ENCODE results near the gene HBG1.

DNA sequence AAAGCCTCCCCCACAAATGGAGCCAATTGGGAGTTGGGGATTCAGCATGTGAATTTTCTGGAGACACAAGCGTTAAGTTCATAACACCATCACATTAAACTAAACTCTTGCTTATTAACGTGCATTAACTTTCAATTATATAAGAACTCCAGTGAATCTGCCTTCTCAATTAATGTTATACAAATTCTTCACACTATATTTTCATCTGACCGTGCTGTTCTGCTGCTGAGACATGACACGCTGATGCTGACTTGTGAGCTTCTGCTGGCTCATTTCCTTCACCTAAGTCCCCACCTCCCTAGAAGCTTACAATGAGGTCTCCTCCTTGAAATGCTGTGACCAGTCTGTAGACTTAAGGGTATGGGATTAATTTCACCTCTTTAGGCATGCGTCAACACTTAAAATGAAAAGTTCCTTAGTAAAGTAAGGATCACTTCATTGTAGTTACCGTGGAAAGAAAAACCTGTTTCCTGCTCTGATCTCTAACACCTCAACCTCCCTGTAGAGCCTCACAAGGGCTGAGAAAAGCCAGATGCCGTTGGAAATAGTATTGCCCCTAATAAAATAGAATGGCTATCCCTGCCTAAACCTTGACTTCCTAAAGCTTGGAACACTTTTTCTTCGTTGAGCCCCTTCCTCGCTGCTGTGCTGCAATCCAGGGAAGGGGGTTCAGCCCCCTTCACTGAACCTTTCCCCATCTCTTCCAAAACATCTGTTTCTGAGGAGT, 2.7 kb upstream of the HBG1 start:
- TF ChIP-seq RARB (CRISPR knock-in tag; IDR thresholded peaks at IDR 0.05) (no peak), ISL1 (CRISPR knock-in tag; IDR thresholded peaks at IDR 0.05) (no peak), ZFP30 (CRISPR knock-in tag; IDR thresholded peaks at IDR 0.05) (no peak), ZFP3 (CRISPR knock-in tag; IDR thresholded peaks at IDR 0.05) (no peak), CSDC2 (CRISPR knock-in tag; IDR thresholded peaks at IDR 0.05) (no peak), ZC3H10 (CRISPR knock-in tag; IDR thresholded peaks at IDR 0.05) (no peak), ARNTL (CRISPR knock-in tag; IDR thresholded peaks at IDR 0.05; ENCODE audit: borderline replicate concordance, low read depth) (no peak), ZNF565 (CRISPR knock-in tag; conservative IDR thresholded peaks at IDR 0.05; ENCODE audit: low read depth) (no peak), ZNF70 (CRISPR knock-in tag; IDR thresholded peaks at IDR 0.05) (no peak)
- TF ChIP-seq, protein P1, sequence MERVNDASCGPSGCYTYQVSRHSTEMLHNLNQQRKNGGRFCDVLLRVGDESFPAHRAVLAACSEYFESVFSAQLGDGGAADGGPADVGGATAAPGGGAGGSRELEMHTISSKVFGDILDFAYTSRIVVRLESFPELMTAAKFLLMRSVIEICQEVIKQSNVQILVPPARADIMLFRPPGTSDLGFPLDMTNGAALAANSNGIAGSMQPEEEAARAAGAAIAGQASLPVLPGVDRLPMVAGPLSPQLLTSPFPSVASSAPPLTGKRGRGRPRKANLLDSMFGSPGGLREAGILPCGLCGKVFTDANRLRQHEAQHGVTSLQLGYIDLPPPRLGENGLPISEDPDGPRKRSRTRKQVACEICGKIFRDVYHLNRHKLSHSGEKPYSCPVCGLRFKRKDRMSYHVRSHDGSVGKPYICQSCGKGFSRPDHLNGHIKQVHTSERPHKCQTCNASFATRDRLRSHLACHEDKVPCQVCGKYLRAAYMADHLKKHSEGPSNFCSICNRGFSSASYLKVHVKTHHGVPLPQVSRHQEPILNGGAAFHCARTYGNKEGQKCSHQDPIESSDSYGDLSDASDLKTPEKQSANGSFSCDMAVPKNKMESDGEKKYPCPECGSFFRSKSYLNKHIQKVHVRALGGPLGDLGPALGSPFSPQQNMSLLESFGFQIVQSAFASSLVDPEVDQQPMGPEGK (CRISPR knock-in tag; IDR thresholded peaks at IDR 0.05; ENCODE audit: borderline replicate concordance), result no peak
- TF ChIP-seq, protein P2, sequence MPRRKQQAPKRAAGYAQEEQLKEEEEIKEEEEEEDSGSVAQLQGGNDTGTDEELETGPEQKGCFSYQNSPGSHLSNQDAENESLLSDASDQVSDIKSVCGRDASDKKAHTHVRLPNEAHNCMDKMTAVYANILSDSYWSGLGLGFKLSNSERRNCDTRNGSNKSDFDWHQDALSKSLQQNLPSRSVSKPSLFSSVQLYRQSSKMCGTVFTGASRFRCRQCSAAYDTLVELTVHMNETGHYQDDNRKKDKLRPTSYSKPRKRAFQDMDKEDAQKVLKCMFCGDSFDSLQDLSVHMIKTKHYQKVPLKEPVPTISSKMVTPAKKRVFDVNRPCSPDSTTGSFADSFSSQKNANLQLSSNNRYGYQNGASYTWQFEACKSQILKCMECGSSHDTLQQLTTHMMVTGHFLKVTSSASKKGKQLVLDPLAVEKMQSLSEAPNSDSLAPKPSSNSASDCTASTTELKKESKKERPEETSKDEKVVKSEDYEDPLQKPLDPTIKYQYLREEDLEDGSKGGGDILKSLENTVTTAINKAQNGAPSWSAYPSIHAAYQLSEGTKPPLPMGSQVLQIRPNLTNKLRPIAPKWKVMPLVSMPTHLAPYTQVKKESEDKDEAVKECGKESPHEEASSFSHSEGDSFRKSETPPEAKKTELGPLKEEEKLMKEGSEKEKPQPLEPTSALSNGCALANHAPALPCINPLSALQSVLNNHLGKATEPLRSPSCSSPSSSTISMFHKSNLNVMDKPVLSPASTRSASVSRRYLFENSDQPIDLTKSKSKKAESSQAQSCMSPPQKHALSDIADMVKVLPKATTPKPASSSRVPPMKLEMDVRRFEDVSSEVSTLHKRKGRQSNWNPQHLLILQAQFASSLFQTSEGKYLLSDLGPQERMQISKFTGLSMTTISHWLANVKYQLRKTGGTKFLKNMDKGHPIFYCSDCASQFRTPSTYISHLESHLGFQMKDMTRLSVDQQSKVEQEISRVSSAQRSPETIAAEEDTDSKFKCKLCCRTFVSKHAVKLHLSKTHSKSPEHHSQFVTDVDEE (CRISPR knock-in tag; IDR thresholded peaks at IDR 0.05), result no peak
- TF ChIP-seq, protein P3, sequence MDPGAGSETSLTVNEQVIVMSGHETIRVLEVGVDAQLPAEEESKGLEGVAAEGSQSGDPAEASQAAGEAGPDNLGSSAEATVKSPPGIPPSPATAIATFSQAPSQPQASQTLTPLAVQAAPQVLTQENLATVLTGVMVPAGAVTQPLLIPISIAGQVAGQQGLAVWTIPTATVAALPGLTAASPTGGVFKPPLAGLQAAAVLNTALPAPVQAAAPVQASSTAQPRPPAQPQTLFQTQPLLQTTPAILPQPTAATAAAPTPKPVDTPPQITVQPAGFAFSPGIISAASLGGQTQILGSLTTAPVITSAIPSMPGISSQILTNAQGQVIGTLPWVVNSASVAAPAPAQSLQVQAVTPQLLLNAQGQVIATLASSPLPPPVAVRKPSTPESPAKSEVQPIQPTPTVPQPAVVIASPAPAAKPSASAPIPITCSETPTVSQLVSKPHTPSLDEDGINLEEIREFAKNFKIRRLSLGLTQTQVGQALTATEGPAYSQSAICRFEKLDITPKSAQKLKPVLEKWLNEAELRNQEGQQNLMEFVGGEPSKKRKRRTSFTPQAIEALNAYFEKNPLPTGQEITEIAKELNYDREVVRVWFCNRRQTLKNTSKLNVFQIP (CRISPR knock-in tag; IDR thresholded peaks at IDR 0.05; ENCODE audit: borderline replicate concordance, low read depth), result no peak
- TF ChIP-seq, protein P4, sequence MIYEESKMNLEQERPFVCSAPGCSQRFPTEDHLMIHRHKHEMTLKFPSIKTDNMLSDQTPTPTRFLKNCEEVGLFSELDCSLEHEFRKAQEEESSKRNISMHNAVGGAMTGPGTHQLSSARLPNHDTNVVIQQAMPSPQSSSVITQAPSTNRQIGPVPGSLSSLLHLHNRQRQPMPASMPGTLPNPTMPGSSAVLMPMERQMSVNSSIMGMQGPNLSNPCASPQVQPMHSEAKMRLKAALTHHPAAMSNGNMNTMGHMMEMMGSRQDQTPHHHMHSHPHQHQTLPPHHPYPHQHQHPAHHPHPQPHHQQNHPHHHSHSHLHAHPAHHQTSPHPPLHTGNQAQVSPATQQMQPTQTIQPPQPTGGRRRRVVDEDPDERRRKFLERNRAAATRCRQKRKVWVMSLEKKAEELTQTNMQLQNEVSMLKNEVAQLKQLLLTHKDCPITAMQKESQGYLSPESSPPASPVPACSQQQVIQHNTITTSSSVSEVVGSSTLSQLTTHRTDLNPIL (CRISPR knock-in tag; IDR thresholded peaks at IDR 0.05; ENCODE audit: low read depth), result no peak

Measured in SK-N-SH treated with all-trans-retinoic acid at 6 μM for 48 hours (cell line).